ENCODE results near the gene CD34.
A peak's percentile ranks its signal among the peaks of the same experiment; 100 is the strongest.
"Not testable (repeated sequence)": the region's sequence is repeated elsewhere in the genome, so short reads cannot be mapped to it uniquely, and the experiment has no call there.

CD34 gene

GRCh38 chr1:207925969-207926368 is 15.0 kb upstream of the CD34 start:
- not testable (repeated sequence) for DNase-seq

DNA sequence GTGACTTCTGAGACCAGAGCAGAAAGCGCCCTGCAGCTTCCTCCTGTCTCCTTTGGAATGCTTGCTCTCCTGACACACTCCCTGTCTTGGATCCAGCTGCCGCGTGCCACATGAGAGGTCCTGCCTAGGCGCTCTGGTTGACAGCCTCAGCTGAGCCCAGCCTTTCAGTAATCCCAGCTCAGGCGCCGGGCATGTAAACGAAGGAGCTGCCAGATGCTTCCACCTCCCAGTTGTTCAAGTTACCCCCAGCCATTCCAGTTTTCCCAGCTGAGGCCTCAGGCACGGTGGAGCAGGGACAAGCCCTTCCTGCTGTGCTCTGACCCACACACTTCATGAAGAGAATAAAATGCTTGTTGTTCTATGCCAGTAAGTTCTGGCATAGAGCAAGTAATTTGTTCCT is 14.3 kb upstream of the CD34 start:
- DNase-seq, result peak; percentile 33

GRCh38 chr1:207923561-207923960 is 12.6 kb upstream of the CD34 start:
- DNase-seq, result no peak

- no peak for DNase-seq
These were observed 12.2 kb upstream of the CD34 start for GRCh38 chr1:207923121-207923520.

DNA sequence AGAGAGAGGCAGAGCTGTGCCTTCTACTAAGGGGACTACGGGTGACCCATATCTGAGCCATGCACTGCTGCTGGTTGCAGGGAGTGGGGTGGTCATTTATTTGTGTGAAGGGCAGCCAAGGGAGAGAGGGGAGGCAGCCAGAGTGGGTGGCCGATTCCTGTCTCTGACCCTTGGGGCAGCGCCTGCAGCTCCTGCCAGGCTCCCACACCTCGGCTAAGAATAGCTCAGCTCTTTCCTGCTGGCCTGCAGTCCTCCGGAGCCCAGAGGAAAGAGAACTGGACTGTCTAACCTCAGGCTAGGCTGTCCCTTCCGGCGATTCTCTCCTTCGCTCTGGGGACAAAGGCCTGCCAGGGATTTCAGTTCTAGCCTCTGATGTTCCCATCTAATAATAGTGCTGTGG is 11.6 kb upstream of the CD34 start:
- DNase-seq, result no peak

- no peak for DNase-seq
These were observed 10.4 kb upstream of the CD34 start for GRCh38 chr1:207921321-207921720.

DNA sequence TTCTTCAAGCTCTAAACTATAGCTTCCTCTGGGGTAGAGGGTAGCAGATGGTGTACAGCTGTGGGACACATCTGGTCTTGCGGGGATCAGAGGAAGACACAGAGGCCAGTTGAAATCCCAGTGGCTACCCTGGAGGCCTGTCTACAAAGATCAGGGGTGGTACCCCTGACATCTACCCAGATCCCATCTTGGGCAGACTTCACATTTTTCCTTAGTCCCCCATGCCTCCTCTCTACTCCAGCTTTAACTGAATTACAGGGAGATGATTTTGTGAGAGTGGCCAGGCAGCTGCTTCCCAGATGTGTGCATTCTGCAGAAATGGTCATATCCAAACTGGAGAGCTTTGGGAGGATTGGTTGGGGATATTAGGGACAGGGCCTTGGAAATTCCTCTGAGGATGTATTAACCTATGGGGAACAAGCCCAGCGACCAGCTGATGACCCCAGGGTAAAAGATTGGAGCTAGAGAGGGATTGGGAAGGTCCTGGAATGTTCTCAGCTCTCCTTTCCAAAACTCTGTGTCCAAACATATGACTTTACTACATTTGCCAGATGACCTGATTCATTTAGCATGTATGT is 9.6 kb upstream of the CD34 start:
- DNase-seq, result no peak

DNA sequence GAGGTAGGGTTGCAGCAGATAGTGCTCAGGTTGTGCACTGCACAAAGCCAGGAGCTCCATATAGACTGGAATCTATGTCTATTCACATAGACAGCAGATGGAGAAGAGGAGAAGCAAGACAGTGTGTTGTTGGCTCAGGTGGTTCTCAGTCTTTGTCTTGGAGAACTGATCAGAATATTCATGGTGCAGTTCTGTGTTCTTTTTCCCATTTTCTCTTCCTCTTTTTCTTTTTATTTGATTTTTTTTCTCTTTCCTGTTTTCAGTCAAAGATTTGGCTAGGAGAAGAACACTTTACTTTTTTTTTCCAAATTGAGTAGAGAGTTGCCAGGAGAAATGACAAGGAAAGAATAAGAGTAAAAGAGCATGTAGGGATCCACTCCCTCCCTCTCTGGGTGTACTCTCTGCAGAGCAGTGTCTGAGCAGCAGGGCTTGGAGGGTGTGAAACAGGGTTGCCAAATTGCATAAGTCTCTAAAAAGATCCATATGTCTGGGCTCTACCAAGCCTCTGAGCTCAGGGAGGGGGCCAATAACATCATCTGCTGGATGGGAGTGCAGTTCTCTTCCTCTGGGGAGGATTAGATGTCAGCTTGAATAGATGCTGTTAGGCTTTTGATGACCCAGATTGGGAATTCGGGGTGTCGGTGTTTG is 8.7 kb upstream of the CD34 start:
- DNase-seq, result no peak

DNA sequence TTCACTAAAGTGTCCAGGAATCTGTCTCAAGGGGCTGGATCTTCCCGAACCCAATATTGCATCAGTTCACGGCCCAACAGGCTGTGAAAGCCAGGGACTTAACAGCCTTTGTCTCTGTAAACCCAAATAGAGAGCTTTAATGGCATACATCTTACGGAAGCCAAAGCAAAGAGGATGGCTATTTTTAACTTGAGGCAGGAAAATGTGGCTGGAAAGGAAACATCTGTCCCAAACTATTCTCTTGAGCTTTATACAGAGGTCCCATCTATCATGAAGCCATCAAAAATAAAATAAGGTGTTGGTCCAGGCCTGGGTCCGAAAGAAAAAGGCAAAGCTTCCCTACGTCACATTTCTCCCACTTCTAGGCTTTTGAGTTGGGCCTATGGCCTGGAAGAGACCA is 7.7 kb upstream of the CD34 start:
- no peak for DNase-seq

GRCh38 chr1:207918011-207918410 is 7.1 kb upstream of the CD34 start:
- no peak for DNase-seq

DNA sequence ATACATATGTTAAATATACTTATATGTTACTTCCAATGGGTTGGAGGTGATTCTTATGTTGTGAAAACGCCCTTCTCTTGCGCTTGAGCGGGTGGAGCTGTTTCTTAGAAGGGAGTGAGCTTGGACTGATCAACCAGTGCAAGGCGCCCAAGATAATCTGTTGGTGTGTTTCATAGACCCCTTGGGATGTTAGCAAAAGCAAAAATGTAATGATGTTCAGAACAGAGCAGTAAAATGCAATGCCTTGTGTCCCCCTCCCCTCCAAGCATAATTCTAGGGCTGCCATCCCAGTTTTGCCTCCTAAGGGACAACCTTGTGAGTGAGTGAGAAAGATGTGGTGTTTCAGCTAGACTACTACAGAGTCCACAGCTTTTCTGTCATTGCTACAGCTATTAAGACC is 6.2 kb upstream of the CD34 start:
- DNase-seq, result no peak

DNA sequence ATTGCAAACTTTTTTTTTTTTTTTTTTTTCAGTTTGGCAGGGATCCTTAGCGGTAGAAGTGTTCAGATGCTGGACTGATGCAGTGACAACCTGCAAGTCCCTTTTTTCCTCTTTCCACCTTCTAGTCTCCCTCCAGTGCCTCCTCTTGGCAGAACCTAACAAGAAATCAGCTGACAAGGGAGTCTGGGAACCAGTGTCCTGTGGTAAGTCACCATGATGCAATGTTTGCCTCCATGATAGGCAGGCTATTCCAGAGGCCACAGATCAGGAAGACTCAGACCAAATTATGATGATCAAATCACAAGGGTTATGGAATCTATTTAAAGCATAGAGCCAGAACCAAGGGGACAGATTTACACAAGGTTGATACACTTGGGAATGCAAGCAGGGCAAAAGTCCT is 3.0 kb upstream of the CD34 start:
- DNase-seq, result no peak

DNA sequence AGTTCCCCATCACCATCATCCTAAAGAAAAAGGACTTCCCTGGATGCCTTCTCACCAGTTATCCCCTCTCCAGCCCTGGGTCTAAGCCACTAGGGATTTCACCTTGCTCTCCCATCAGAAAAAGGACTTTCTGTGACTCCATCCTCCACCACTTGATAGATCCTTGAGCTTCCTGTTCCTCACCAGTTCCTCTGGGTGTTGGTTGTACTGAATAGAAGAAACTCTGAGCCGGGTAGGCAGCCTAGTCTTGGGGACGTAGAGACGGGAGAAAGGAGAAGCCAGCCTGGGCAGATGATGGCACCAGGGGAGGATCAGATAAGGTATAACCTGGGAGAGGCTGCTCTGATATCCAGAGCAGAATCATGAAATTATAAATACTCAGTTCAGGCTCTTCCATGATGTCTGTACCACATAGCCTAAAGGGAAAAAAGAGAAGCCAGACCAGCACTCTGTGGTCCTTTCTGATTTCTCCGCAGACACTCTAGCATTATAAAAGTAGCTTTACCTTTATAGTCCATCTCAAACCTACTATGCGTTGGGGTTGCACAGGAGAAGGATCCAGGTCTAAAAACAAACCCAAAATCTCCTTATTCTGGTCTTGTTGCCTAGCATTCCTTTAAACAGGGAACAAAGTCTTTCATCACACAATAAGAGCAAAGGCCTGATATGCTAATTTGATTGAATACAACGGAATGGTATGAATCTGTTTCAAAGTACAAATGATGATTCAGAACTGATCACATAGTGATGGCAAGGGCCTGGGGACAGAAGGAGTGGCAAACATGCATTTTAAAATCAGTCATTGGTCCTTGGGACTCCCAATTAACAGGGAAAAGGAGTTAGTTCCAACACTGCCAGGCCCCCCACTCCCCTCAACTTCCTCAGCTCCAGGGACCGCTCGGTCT is 1.2 kb upstream of the CD34 start:
- DNase-seq, result no peak

DNA sequence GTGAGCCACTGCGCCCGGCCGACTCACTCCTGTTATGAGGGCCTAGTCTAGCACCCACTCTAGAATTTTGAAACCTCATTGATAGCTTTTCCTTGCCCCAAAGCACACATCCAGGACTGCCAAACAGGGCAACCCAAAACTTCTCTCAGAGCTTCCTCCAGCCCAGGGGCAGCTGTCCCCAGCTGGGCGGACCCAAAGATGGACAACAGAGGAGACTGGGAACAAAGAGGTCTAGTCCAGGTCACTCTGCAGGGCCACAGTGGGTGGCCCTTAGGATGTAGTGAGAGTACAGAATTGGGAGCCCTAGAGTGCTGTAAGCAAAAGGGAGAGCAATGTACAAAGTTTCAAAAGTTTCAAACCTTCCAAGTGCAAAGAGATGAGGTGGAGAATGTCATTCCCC is 1.2 kb downstream of the CD34 start:
- DNase-seq, result no peak

DNA sequence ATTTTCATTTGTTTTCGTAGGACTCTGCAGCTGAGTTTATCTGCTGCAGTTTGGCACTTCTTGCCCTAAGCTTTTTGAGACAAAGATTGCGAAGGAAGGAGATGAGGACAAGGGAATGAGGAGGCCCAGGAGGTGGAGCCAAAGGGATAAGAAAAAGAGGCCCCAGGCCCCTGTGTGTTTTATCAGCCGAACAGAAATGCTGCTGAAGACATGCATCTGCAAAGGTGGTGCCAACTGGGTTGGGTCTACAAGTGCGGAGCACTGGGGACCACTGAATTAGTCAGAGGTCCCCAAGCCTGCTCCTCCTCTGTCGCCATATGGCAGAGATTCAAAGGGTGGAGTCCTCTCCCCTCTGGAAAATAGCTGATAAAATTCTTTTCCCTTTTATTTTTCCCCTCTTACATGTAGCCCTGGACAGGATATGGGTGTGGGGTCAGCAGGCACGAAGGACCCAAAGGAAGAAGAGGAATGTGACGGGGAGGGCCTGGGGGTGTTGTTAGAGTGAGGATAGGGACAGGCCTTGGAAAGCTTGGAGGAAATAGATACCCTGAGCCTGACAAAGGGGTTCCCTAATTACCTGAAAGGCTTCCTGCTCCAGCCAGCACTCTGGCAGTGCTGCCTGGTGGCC is 2.7 kb downstream of the CD34 start:
- no peak for DNase-seq

GRCh38 chr1:207904391-207904790 is 6.5 kb downstream of the CD34 start:
- no peak for DNase-seq

- peak; percentile 30 for DNase-seq
These were observed 7.2 kb downstream of the CD34 start for GRCh38 chr1:207903767-207904166.

DNA sequence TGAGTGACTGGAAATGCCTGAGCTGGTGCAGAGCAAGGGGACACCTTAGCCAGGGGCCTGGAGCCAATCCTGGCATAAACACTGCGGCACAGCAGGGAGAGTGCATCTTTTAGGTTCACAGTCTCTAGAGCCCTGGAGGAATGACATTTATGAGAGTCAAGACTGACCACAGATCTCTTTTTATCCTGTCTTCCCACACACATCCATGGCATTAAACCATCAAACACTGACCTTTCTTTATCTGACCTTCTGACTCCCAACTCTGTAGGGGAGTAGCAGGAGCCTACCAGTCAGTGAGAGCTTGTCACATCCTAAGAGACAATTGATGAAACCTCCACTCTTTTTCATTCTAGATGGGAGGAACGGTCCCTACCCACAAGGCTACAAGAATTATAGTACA is 7.9 kb downstream of the CD34 start:
- DNase-seq, result no peak

DNA sequence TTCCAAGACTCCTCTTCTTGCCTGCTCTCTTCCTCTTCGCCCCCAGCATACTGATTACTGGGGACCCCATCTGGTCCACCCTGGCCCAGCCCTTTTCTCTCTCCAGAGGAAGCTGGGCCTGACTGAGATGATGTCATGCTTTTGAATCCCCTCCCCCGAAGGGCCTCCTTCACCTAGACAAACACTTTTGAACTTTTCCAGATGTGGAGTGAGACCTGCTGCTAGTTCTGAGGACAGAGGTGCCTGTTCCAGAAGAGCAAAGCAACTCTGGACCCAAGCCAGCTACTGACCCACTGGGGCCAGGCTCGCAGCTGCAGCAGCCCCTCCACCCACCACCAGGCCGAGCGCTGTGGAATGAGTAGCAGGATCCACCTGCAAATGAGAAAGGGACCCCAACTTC is 8.4 kb downstream of the CD34 start:
- no peak for DNase-seq

DNA sequence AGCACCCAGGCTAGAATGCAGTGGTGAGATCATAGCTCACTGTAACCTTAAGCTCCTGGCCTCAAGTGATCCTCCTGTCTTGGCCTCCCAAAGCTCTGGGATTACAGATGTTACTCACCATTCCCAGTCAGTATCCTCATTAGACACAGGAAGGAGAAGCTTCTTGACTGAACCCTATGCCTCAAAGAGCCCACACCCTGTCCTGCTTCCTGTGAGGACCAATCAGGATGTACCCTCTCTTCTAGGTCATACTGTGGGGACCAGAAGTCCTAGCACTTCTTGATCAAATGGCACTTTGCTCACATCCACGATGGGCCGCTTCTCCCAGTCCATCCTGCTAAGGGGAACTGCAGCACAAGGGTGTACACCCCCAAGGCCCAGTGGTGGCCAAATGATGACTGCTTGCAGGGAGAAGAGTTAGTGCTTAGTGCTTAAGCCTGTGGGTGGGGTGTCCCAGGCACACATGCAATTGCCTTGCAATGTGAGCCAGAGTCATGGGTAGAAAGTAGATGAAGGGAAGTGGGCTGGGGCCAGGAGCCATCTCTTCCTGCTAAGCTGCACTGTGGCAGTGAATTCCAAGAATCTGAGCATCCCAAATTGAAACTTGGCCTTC is 9.8 kb downstream of the CD34 start:
- no peak for DNase-seq

GRCh38 chr1:207898836-207899235 is 12.1 kb downstream of the CD34 start:
- no peak for DNase-seq

DNA sequence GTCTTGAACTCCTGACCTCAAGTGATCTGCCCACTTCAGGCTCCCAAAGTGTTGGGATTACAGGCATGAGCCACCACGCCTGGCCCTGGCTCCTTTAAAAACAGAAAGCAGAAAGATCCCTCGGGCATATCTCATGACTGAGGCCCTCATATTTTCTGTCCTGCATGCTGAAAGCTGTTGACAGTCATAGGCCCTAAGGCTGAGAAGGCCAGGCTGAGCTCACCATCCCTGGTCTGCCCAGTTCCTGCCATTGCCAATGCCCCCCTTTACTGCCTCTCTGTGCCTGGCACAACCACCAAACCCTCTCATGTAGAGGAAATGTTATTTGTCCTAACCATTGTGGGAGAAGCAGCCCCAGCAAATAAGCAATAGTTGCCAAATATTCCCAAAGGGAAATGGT is 12.7 kb downstream of the CD34 start:
- no peak for DNase-seq

DNA sequence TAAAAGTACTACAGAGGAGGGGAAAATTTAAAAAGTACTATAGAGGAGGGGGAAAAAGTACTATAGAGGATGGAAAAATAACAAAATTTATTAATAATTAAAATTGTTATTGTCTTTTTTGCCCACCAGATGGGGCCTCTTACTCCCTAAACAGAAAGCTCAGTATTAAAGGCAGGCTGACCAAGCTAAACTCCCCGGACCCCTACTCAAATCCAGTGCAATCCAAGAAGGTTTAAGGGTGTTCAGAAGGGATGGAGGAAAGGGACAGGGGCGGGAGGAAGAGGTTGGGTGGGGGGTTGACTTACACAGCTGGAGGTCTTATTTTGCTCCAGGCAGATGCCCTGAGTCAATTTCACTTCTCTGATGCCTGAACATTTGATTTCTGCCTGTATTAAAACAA is 13.7 kb downstream of the CD34 start:
- peak; percentile 21 for DNase-seq
